GM19025 (cell line): ENCODE data around the gene FAM221B.

Experiments
- ATAC-seq: cut with Tn5 transposase; IDR thresholded peaks from one replicate; pipeline ENCODE4 v1.9.1; 2021; ENCODE audit warnings: mild to moderate bottlenecking, low read depth, moderate library complexity; ENCODE audit not compliant: unreplicated experiment

FAM221B gene

DNA sequence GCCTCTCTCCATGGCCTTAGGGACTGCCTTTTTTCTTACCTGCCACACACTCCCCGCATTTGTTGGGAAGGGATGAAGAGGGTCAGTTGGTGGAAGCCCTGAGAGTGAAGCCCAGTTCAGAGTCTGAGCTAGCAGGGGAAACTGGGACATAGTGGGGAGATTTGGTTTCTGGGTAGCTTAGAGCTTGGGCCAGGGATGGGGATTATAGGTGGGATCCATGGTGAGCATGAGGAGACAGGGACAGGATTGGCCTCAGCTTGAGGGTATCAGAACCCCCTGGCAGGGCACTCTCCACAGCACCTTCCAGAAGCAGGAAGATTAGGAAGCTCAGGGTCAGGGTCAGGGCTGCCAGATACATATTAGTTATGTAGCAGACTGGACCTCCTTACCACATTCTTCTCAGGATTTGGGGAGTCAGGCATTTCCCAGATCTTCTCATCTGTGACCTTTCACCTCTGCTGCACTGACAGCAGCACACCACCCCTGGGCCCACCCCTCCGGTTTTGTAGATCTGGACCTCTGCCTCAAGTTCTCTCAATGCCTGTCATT is 23.8 kb upstream of the FAM221B start:
- ATAC-seq = no peak

DNA sequence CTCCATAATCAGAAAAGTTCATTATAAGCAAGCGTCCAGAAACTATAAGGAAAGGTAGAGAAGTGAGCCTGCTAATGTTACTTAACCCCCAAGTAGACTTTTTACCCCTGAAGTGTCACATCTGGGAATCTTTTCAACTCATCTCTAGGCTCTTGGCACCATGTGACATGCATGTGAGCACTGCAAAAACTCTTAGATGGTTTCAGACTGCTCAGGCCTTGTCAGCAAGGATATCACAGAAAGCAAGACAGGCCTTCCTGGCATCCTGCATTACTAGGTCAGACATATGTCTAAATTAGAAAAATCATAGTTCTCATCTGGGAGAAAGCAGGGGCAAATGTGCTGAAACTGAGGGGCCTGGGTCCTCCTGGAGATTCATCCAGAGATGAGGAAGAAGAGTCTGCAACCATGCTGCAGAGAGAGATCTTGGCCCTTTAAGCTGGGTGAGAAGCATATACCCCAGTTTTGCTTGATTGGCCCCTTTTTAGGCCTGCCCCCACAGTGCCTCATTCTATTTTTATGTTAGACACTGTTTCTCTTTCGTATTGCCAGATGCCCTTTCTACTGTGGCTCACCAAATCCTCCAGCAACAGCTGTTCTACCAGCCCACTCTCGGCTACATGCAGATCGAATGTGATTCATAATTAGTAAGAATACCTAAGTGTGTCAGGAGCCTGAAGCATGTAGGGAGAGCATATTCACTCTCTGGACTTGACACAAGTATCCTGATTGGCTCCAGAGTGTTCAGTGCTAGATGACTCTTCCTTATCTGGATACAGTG is 19.4 kb upstream of the FAM221B start:
- peak; percentile 93 for ATAC-seq

DNA sequence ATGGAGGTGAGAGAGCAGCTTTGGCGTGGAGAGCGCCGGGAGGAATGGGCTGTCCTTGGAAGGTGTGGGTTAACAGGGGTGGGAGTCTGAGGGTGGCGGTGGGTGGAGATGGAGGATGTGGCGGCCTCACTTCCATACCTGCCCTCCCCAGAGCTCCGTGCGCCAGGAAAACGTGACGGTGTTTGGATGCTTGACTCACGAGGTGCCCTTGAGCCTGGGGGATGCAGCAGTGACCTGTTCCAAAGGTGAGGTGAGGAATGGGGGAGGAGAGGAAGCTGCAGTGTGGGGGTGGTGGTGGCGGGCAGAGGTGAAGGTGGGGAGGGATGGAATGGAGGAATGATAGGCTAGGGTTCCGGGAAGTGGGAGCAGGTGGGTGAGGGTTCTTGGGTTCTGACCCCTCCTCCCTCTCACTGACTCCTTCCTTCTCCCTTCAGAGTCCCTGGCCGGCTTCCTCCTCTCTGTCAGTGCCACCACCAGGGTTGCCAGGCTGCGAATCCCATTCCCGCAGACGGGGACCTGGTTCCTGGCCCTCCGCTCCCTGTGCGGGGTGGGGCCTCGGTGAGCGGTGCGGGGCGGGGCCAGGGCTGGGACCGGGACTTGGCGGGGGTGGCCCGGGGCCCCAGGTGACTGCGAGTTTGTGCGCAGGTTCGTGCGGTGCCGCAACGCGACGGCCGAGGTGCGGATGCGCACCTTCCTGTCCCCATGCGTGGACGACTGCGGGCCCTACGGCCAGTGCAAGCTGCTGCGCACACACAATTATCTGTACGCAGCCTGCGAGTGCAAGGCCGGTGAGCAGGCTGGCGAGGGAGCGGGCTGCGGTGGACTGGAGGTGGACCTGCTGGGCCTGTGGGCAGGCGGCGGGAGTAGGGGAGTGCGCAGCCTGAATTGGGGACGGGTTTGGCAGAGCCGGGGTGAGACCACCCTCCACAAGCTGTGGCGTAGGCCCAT is 17.6 kb upstream of the FAM221B start:
- ATAC-seq = no peak

DNA sequence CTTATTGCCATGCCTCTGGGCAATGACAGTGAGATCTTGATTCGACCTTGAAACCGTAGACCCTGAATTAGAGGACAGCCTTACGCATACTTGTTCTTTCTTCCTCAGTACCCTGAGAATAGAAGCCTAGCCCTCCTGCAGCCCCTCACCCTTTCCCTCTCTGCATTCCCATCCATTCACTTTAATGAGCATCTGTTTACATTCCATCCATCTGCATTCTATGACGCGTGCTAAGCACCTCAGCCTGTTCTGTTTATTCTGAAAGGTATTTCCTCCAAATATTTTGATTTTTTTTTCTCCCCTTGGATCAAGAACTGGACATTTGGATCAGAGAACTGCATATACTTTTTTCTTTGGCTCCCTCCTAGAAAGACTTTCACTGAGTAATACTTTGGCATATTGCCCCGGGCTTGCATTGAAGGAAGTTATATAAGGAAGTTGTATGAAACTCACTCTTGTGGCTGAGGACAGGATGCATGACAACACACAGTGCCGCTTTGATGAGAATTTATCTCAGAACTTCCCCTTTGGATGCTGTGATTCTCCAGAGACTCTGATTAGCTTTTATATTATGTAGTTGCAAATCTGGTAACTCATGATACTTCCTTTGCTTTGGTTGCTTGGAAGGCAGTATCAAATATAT is 16.2 kb upstream of the FAM221B start:
- no peak for ATAC-seq

DNA sequence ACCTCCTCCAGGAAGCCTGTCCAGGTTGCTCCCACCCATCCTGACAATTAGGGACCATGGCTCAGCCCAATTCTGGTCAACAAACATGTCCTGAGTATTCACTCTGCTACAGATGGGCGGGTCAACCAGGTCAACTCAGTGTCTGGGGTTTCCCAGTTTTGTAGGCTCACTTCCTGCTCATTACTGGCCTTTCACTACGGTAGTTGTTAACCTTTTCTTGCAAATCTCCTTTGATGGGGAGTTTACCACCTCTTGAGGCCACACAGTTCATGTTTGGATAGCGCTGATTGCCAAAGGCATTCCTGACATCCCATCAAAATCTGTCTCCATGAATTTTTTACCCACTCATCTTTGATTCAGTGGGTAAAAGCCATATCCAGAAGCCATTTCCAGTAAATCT is 14.3 kb upstream of the FAM221B start:
- ATAC-seq = peak; percentile 78

DNA sequence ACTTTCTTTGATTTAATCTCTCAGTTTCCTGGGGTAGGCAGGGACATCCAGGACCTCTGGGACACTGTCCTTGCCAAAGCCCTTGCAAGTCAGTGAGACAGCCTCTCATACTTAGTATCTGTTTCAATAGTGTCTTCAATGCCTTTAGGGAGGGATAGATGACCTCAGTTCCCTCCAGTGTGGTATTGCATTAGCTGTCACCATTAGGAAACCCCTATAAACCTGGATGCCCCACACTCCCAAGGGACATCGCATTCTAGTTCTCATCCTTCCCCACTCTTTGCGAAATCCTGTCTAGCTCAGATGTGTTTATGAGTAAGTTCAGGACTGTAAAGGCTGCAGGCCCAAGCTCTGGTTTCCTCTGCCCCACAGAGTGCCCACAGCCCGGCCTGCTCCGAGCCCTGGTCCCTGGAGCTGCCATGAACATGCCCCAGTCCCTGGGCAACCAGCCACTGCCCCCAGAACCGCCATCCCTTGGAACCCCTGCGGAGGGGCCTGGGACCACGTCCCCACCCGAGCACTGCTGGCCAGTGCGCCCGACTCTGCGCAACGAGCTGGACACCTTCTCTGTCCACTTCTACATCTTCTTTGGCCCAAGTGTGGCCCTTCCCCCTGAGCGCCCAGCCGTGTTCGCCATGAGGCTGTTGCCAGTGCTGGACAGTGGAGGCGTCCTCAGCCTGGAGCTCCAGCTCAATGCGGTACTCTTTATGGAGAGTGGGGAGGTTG is 13.7 kb upstream of the FAM221B start:
- no peak for ATAC-seq

DNA sequence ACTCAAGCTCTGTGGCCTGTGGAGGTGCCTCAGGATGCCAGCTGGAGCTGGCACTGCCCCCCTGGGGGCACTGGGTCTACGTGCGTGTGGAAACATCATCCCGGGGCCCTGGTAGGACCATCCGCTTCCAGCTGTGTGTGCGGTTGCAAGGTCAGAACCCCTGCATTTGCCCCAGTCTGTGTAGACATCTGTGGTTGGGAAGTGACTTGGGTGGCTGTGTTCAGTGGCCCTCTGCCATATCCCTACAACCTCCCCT is 13.0 kb upstream of the FAM221B start:
- ATAC-seq = no peak

DNA sequence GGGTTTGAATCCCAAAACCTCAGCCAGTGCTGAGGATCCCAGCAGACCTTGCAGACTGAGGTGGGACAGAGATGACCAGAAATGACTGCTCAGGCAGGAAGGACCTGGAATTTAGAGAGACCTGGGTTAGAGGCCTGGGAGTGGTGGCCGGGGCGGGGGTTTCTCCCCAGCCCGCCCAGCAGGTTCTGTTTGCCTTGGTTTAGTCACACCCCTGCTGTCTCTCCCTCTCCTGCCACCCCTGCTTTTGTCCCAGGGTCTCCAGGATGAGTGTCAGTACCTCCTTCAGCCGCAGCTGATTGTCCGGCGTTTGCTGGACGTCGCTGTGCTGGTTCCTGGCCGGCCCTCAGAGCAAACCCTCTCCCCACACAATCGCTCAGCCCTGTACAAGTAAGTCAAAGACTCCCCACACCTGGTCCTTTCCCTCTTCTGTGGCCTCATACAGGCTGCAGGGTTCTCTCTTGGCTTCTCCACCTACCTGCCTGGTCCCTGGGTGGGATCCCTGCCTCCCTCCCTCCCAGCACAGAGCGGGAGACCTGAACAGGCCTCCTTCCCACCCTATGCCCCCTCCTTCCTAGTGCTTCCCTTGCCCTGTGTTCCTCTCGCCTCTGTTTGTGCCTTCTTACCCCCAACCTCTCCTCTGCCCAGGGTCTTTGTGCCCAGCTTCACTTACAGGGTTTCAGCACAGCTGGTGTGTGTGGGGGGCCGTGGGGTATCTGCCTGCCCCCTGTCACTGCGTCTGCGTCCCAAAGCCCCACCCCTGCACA is 12.5 kb upstream of the FAM221B start:
- ATAC-seq = no peak

DNA sequence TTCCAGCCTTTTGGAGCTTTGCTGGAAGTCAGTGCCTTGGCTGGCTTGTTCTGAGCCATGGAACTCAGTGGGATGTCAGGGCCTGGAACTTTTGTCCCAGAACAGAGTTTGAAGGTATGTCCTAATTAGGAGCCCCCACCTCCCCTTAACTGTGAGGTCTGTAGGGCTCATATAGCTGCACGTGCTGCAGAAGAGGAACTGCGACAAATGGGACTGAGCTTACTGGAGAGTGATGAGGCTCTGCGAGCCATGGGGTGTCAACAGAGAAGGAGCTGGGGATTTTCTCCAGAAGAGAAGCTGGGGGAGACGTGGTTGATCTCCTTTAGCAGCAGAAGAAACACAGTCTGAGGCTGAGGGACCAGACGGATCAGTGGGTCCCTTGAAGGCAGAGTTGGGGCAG is 11.4 kb upstream of the FAM221B start:
- no peak for ATAC-seq

DNA sequence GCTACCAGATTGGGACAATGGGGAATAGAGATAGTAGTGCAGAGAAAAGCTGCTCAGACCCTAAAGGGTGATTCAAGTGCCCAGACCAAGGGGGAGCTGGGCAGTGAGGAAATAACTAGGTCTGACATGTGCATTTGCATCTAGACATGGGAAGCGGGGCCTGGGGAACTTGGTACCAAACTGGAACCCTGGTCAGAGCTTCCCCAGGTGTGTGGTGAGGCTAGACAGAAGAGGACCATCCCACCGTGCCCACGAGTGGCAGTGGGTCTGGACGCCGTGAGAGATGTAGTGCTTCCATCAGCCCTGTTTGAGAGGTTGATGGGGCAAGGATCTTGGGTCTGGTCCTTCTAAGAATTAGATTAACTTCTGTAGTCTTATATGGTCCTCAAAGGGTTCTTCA is 8.1 kb upstream of the FAM221B start:
- ATAC-seq = no peak

DNA sequence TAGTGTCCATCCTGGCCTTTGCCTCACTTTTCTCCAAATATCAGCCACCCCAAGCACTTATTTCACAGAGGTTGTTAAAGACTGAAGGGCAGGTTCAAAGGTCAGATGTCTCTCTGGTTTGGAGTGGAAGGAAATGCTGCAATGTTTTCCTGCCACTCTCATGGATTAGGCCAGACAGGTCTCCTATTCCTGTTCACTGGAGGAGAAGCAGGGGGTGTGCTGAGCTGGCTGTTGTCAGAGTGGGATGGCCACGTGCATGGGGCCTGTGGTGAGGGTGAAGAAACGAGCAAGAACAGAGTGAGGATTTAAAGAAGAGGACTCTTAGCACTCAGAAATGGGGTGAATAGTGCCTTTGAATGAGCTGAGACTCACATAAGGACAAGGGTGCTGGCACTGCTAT is 7.2 kb upstream of the FAM221B start:
- ATAC-seq = no peak

DNA sequence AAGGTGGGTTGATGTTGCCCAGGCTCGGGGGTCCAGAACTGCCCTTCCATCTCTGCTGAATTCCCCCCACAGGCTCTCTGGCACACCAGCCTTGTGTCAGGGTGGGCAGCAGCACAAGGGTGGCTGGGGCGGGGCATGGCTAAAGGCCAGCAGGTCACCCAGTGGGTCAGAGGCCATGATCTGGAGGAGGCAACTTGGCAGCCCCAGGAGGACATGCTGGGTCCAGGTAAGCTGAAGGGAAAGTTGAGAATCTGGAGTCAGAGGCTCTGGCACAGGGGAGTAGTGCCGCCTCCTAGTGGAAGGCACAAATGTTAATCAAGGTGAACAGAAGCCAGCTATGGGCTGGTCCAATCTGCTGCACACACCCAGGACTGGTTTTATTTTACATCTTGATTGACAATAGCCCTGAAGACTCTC is 6.7 kb upstream of the FAM221B start:
- no peak for ATAC-seq

DNA sequence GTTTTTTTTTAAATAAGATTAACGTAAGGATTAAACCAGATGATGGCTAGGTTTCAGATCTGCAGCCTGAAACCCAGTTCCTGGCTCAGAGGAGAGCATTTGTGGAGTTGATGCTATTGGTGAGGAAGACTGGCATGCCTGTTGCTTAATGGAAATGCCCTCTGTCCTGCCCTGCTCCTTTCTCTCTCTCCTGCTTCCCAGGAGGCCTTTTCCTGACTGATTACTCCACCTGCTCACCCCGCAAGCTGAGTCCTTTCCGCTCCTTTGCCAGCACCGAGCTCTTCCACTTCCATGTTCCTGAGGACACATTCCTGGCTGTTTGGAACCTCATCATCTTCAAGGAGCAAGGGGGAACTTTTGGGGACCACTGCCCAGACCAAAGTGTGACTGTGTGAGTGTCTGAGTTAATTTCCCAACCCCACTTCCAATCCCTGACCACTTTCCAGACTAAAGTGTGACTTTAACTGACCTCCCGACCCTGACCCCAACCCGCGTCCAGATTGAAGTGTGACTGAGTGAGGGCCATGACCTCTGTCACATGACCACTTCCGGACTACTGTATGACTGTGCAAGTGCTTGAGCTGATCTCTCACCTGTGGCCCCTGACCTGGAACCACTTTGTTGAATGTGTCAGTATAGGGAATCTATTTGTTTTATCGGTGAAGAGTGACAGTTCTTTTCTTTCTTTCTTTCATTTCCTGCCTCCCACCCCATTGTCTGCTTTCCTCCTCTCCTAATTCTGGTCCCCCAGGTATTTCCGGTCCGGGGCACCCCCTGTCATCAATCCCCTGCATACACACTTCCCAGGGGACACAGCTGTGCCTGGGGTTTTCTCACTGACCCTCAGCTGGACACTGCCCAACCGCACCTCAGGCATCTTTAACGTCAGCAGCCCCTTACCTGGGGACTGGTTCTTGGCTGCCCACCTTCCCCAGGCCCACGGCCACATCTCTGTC is 6.0 kb upstream of the FAM221B start:
- no peak for ATAC-seq

DNA sequence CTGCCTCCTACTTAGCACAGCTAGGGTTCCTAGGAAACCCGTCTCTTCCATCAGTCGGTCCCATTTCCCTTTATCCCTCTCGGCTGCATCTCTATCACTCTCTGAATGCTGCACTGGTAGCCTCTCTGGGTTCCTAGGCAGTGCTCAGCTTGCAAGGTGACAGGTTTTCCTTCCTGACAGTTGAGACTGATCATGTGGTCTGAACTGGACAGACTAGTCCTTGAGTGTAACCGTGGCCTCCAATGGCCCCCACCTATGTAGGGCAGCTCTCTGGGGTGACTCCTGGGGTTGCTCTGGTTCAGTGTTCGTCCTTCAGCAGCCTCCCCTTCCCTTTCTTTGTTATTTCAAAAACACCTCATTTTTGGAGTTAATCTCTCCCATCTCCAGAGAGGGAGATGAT is 4.3 kb upstream of the FAM221B start:
- no peak for ATAC-seq

DNA sequence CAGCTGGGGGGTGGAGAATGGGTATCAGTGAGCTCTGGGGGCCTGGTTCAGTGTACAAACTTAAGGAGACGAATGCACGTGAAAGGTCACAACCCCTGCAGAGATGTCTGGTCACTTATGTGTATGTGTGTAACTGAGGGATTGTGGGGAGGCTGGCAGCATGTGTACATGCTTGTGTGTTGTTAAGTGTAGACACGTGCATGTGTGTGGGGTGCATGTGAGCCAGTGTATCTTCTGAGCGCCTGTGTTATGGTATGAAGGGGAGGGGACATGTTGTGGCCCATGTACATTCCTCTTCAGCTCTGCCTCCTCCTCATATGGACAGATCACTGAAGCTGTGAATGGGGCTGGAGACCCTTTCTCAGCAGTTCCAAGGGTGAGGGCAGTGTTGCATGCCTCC is 2.5 kb upstream of the FAM221B start:
- no peak for ATAC-seq

DNA sequence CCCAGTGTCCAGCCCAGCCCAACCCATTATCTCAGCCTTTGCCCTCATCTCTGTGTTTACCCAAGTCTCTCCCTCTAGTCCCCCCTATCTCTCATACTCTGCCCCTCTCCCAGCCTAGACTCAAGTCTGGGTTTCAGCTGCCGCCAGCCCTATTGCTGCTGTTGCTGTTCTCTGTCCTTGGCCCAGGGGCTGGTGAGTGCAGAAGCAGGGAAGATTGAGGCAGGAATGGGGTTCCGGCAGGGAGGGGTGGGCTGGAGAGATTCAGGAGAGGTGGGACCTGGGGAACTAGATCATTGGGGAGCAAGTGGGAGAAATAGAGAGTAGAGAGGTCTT is 1.2 kb upstream of the FAM221B start:
- ATAC-seq = no peak

DNA sequence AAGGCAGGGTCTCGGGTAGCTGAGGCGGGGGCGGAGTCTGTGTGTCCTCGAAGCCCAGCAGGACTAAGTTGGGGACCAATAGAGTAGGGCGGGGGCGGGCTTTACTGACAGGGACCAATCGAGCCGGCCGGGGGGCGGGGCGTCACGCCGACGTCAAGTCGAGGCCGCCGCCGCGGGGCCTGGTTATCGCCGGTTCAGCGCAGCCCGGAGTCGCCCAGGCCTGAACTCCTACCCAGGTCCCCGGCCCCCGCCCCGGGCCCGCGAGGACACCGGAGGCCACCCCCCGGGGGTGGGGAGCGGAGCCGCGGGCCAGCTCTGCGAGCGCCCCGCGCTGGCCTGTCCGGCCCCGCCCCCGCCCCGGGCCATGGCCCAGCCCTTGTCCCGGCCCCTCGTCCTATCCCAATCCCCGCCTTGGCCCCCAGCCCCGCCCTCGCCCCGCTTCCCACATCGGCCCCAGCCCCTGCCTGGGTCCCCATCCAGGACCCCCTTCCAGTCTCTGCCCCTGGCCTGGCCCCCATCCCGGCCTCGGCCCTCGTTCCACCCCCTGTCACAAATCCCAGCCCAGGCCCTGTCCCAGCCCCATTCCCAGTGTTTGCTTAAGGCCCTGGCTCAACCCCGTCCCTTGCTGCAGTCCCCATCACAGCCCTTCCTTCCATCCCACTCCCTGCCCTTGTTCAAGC is 692 bp upstream of the FAM221B start, which contains the start of gene TMEM8B:
Gene TMEM8B, plus strand, starts transcription at position 145 of the 680 bp plus-strand sequence. Its CDS starts 220 bp downstream, at position 365.
- ATAC-seq = peak; percentile 78

DNA sequence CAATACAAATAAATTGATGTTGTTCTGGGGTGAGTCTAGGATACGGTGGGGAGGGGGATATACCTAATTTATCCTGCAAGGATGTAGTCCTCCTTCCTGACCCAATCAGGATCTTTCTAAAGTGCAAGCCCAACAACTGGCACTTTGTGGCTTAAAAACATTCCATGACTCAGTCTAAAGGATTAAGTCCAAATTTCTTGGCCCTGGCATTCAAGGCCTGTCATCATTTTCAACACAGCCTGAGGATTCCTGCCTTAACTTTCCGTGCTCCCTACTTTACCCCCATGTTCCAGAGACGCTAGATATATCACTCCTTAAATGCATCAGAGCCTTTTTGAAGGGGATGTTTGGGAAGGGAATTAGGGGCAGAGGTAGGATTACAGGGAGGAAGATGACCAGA is 1.0 kb downstream of the FAM221B start:
- no peak for ATAC-seq
